HL-60/S4 (cell line): ENCODE measurements around the gene S100A7A.
"Not testable (repeated sequence)": the region's sequence is repeated elsewhere in the genome, so short reads cannot be mapped to it uniquely, and the experiment has no call there.

Experiments
- in situ Hi-C: fragments of 300-500 bp; cut with MboI; formaldehyde crosslinking; loops from 2 replicates; pipeline ENCODE4 v1.14.3; 2022; ENCODE audit warnings: low sequenced_read_pairs

S100A7A gene

GRCh38 chr1:153419436-153419793 is 3.1 kb downstream of the S100A7A start:
- in situ Hi-C loops: not testable (repeated sequence)

- in situ Hi-C loops: no loop called here
These were observed 4.0 kb downstream of the S100A7A start for GRCh38 chr1:153420306-153420705.

- in situ Hi-C loops: no loop called here
These were observed 6.2 kb downstream of the S100A7A start for GRCh38 chr1:153422450-153423068.

GRCh38 chr1:153426809-153427208 is 10.5 kb downstream of the S100A7A start:
- in situ Hi-C loops: no loop called here

GRCh38 chr1:153428073-153428638 is 11.8 kb downstream of the S100A7A start:
- in situ Hi-C loops: no loop called here

- in situ Hi-C loops: no loop called here
These were observed 12.5 kb downstream of the S100A7A start for GRCh38 chr1:153428791-153429190.

DNA sequence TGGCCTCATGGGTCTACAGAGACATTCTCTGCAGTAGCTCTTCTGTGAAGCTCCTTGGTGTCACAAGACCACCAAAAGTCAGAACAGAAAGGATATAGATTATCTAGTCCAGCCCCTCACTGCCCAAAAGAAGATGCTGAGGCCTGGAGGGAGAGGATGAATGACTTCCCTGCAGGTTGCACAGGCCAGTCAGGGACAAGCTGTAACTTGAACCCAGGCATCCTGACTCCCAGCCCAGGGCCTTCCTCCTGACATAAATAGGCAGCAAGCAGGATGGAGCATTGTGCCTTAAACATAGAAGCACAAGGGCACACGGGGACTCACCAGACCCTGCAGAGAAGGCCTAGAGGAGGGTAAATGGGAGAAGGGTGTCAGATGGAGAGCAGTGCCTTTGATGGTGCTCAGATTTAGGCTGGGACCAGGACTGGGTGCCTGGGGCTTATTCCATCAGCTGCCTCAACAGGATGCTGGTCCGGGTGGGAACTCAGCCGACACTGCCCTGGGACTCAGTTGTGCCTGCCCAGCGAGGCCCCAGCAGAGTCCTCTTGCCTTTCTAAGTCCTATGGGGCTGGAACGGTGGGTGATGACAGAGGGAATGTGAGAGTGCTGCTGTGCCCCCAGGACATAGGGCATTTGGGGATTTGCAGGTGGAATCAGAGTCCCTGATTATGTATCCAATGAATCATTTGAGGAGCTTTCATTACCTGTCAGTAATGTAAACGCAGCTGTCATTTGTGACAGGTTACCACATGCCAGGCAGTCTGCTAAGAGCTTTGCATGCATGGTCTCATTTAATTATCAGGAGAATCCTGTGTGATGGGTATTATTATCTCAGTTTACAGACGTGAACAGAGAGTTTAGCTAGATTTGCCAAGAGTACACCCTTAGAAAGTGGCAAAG is 13.2 kb downstream of the S100A7A start:
- in situ Hi-C loops: no loop called here

DNA sequence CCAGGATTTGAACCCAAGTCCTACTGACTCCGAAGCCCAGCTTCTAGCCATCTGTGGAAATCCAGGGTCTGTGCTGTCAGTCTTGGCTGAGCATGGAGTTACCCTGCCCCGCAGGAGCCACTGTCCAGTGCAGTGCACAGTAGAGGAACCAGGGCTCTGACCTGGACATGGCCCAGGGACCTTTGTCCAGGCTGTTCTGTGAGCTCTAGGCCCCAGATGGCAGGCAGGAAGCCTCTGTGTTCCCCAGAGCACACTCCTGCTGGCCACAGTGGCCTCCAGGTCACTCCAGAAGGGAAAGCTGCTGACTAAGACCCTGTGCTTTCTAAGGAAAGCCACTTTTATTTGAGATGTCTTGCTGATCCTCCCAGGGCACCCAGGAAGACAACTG is 13.8 kb downstream of the S100A7A start:
- in situ Hi-C loops: no loop called here

- in situ Hi-C loops: no loop called here
These were observed 14.2 kb downstream of the S100A7A start for GRCh38 chr1:153430561-153430960.

DNA sequence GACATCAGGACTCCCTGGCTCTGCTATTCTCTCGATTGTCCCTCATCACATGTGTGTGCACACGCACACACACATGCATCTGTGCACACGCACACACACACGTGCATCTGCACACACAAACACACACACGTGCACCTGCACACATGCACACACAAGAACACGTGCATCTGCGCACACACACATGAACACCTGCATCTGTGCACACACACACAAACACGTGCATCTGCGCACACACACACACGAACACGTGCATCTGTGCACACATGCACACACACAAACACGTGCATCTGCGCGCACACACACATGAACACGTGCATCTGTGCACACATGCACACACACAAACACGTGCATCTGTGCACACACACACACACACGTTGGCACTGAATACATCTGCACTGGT is 14.7 kb downstream of the S100A7A start:
- in situ Hi-C loops: no loop called here

DNA sequence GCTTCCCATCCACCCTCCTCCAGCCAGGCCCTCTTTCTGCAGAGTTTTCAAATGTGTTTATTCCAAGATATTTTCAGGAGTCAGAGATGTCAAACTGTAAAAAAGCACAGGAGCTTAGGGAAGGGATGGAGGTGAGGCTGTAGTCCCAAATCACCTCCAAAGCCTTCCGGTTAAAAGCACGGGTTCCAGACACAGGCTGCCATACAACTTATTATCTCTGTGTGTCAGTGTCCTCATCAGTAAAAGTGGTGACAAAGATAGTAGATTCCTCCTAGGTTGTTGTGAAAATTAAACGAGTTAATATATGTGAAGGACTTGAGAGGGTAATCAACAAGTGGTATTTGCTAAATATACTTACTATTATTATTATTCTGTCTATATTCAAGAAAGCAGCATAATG is 15.1 kb downstream of the S100A7A start:
- in situ Hi-C loops: no loop called here

GRCh38 chr1:153431928-153432327 is 15.6 kb downstream of the S100A7A start:
- in situ Hi-C loops: no loop called here

GRCh38 chr1:153432874-153433681 is 16.8 kb downstream of the S100A7A start:
- in situ Hi-C loops: no loop called here

GRCh38 chr1:153434746-153435455 is 18.6 kb downstream of the S100A7A start:
- in situ Hi-C loops: no loop called here

GRCh38 chr1:153437236-153437635 is 20.9 kb downstream of the S100A7A start:
- in situ Hi-C loops: no loop called here

DNA sequence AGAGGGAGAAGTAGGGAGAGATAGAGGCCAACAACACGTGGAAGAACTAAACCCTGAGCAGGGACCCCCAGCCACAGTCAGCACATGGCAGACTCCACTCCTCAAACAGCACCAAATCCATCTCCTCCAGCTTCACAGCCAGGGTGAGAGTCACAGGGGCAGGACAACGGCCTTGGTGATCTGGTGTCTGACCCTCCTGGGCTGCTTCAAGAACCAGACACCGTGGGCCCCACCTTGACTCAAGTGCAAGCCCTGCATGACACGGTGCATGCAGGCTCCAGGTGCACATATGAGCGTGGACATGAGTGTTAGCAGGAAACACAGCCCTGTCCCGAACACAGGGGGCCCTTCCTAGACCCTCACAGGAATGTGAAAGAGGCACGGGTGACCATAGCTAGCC is 22.3 kb downstream of the S100A7A start:
- in situ Hi-C loops: no loop called here

DNA sequence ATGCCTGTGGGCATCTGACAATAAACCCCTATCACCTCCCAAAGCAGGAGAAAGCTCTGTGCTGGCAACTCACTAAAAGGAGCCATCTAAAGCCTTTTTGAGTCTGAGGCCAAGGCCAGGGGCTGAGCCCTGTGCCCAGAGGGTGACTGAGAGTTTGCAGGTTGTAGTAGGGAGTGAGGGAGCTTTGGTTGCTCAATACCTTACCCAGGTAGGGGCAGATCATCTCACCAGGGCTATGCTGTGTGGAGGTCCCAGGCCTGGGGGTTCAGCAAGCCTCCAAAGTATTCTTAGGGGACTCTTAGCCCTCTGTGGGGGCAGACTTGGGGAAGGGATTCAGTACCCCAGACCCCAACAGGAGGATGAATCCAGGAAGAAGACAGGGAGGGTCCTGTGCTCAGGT is 23.0 kb downstream of the S100A7A start:
- in situ Hi-C loops: no loop called here

GRCh38 chr1:153441238-153441755 is 25.0 kb downstream of the S100A7A start:
- in situ Hi-C loops: no loop called here

DNA sequence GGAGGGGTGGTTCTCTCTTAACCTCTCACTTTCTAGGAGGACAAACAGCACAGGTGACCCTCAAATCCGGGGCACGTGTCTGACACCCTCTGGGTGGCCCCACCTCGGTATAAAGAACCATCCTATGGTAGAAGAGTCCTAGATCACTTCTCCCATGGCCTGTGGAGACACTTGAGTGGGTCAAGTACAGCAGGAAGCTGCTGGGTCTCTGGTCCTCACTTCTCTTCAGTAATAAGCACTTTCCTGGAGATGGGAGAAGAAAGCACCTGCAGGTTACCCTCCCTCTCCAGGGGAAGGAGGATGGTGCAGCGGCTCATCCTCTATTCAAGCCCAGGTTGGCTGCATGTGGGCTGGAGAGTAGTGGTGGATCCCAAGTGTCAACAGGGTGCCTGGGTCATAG is 27.2 kb downstream of the S100A7A start:
- in situ Hi-C loops: no loop called here

DNA sequence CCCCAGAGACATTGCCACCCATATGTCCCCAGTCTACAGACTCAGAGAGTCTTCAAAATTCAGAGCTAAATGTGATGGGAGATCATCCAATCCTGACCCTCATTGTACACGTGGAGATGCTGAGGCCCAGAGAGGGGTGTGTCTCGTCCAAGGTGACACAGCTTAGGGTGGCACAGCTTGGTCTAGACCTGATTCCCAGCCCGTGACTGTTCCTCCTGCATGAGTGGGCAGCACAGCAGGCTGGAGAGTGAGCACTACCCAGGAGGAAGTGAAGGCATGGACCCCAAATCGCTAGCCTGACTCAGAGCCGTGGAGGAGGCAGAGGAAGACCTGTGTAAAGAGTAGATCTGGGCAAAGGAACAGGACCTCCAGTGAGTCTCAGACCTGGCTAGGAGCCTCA is 27.8 kb downstream of the S100A7A start:
- in situ Hi-C loops: no loop called here
